HepG2 (cell line): ENCODE measurements around the gene PIK3R1. TPM values are rescaled to one million over a fixed set of nuclear protein-coding genes. Genes with fewer than 3 reads are reported as not detected.

Source experiments
- ATAC-seq: fragments of 200-7000 bp; cut with Tn5 transposase; 3 replicates; pipeline ENCODE4 v1.9.1; 2020; ENCODE audit warnings: mild to moderate bottlenecking, moderate library complexity
- BruUV-seq: library from RNA; stranded (reverse); fragments of 400-500 nt; replicated peaks from 2 replicates; lab custom pipeline; 2021; lab: Mats Ljungman, UMichigan
- CTCF ChIA-PET: fragments of 300-600 bp; formaldehyde crosslinking; extraction: SDS; loops from one replicate; lab custom pipeline; 2021; ENCODE audit warnings: low total read pairs, inconsistent platforms, low intra/inter-chr PET ratio; lab: Yijun Ruan, JAX
- POLR2A ChIA-PET: fragments of 350-600 bp; sonication (Branson Sonifier 250); formaldehyde crosslinking; loops from one replicate; lab custom pipeline; 2020; ENCODE audit warnings: antibody characterized with exemption, inconsistent platforms; lab: Yijun Ruan, JAX
- DNase-seq: peaks from one replicate; pipeline ENCODE4 v3.0.0-alpha.2; 2015; ENCODE audit warnings: low spot score
- FAIRE-seq: peaks from 3 replicates; lab custom pipeline; 2011; peaks lifted over from hg19 to GRCh38; lab: Jason Lieb, UNC
- H2AFZ ChIP-seq: one replicate; pipeline ENCODE4 v1.6.1; 2011; ENCODE audit warnings: low read length, inconsistent platforms
- H3K27ac ChIP-seq: fragments of 300-600 bp; 3 replicates; pipeline ENCODE4 v1.8.0; 2011; ENCODE audit warnings: mixed run types, mild to moderate bottlenecking, mixed read lengths, low read length, inconsistent platforms; ENCODE audit not compliant: insufficient read depth; ENCODE audit errors: extremely low read length
- H3K27me3 ChIP-seq, 2 experiments: fragments of 200-600 bp in 1 of 2; 2 replicates in 1 of 2; 3 replicates in 1 of 2; pipeline versions ENCODE4 v1.6.0 to v1.8.0; 2011; ENCODE audit warnings: low read length in 2 of 2, mild to moderate bottlenecking in 2 of 2, moderate library complexity in 2 of 2, inconsistent platforms in 1 of 2; ENCODE audit not compliant: insufficient read depth in 2 of 2, control insufficient read depth in 1 of 2
- H3K36me3 ChIP-seq, 2 experiments: fragments of 200-600 bp in 1 of 2; replicated peaks in 1 of 2; 2 replicates in 1 of 2; 3 replicates in 1 of 2; pipeline versions ENCODE4 v1.5.1 to v1.8.0; 2011; ENCODE audit warnings: low read length in 2 of 2, inconsistent platforms in 1 of 2; ENCODE audit not compliant: insufficient read depth in 2 of 2, control insufficient read depth in 1 of 2
- H3K4me1 ChIP-seq: 2 replicates; pipeline ENCODE4 v1.5.1; 2012; ENCODE audit warnings: low read length, inconsistent platforms; ENCODE audit not compliant: insufficient read depth
- H3K4me2 ChIP-seq: 2 replicates; pipeline ENCODE4 v1.6.0; 2011; ENCODE audit warnings: low read depth, low read length, inconsistent platforms
- H3K4me3 ChIP-seq, 3 experiments: fragments of 200-600 bp in 1 of 3; sonication (generic), shearing (Covaris generic) in 1 of 3; replicated peaks in 1 of 3; 2 replicates each; pipeline ENCODE4 v1.5.1; 2011 to 2016; ENCODE audit warnings: low read length in 3 of 3, inconsistent platforms in 2 of 3, low read depth in 2 of 3, mild to moderate bottlenecking in 2 of 3, control low read depth in 1 of 3, mixed read lengths in 1 of 3; ENCODE audit not compliant: insufficient read depth in 1 of 3
- H3K79me2 ChIP-seq: one replicate; pipeline ENCODE4 v1.6.1; 2011; ENCODE audit warnings: low read length, inconsistent platforms; ENCODE audit not compliant: insufficient read depth
- H3K9ac ChIP-seq: 2 replicates; pipeline ENCODE4 v1.6.0; 2011; ENCODE audit warnings: mild to moderate bottlenecking, low read depth, low read length, inconsistent platforms; ENCODE audit not compliant: insufficient read depth
- H3K9me3 ChIP-seq: 2 replicates; pipeline ENCODE4 v1.5.1; 2012; ENCODE audit warnings: mild to moderate bottlenecking, low read length
- H4K20me1 ChIP-seq: 2 replicates; pipeline ENCODE4 v1.6.0; 2011; ENCODE audit warnings: inconsistent platforms, mild to moderate bottlenecking, low read length, moderate library complexity; ENCODE audit not compliant: insufficient read depth
- GABPA ChIP-seq, 2 experiments: IDR thresholded peaks; 2 replicates each; pipeline ENCODE4 v1.6.1; 2011 to 2016; ENCODE audit warnings: low read depth in 2 of 2, low read length in 1 of 2, missing biosample characterization in 1 of 2, missing genetic modification characterization in 1 of 2
- HMGXB4 ChIP-seq, 2 experiments: sonication (generic) in 1 of 2; formaldehyde crosslinking in 1 of 2; IDR thresholded peaks; 2 replicates each; pipeline versions ENCODE4 v1.4.0 to v1.6.1; 2018 to 2020; ENCODE audit warnings: missing genetic modification reagents in 2 of 2, borderline replicate concordance in 1 of 2, low read depth in 1 of 2, mild to moderate bottlenecking in 1 of 2, missing biosample characterization in 1 of 2
- MLX ChIP-seq: IDR thresholded peaks from 2 replicates; pipeline ENCODE4 v1.6.1; 2016
- MXD1 ChIP-seq: sonication (generic); formaldehyde crosslinking; IDR thresholded peaks from 2 replicates; pipeline ENCODE4 v1.4.0; 2020; ENCODE audit warnings: mild to moderate bottlenecking, missing genetic modification reagents
- RBFOX2 ChIP-seq: fragments of 200-400 bp; formaldehyde crosslinking; IDR thresholded peaks from 2 replicates; pipeline ENCODE4 v1.6.1; 2017; ENCODE audit warnings: low read depth, mild to moderate bottlenecking, low read length
- SIN3A ChIP-seq: IDR thresholded peaks from 2 replicates; pipeline ENCODE4 v1.6.1; 2011; ENCODE audit warnings: low read depth, mild to moderate bottlenecking, control low read depth, low read length, borderline replicate concordance
- SRY ChIP-seq: sonication (generic); formaldehyde crosslinking; IDR thresholded peaks from 2 replicates; pipeline ENCODE4 v1.8.0; 2022; ENCODE audit warnings: mild to moderate bottlenecking, missing genetic modification reagents
- ZBTB3 ChIP-seq: sonication (generic); formaldehyde crosslinking; IDR thresholded peaks from 2 replicates; pipeline ENCODE4 v1.4.0; 2020; ENCODE audit warnings: low read depth, mild to moderate bottlenecking, moderate library complexity, missing genetic modification reagents, borderline replicate concordance
- ZFP1 ChIP-seq: IDR thresholded peaks from 2 replicates; pipeline ENCODE4 v1.6.1; 2016
- ZNF235 ChIP-seq: sonication (generic); formaldehyde crosslinking; IDR thresholded peaks from 2 replicates; pipeline ENCODE4 v1.8.1; 2023; ENCODE audit warnings: mild to moderate bottlenecking, missing genetic modification reagents, borderline replicate concordance
- ZNF33B ChIP-seq: sonication (generic); formaldehyde crosslinking; IDR thresholded peaks from 2 replicates; pipeline ENCODE4 v1.5.1; 2020; ENCODE audit warnings: mild to moderate bottlenecking, missing genetic modification reagents
- ZNF510 ChIP-seq: sonication (generic); formaldehyde crosslinking; IDR thresholded peaks from 2 replicates; pipeline ENCODE4 v1.4.0; 2020; ENCODE audit warnings: low read depth, mild to moderate bottlenecking, missing genetic modification reagents
- ZNF576 ChIP-seq: sonication (generic); formaldehyde crosslinking; IDR thresholded peaks from 2 replicates; pipeline ENCODE4 v1.4.0; 2020; ENCODE audit warnings: mild to moderate bottlenecking, missing genetic modification reagents
- ZNF839 ChIP-seq: sonication (generic); formaldehyde crosslinking; IDR thresholded peaks from 2 replicates; pipeline ENCODE4 v1.4.0; 2020; ENCODE audit warnings: missing genetic modification reagents, mild to moderate bottlenecking, borderline replicate concordance
- WGBS: methylation state at CpG from one replicate; pipeline ENCODE4 v1.1.6; 2017; ENCODE audit warnings: low lambda C conversion rate; 5-methylcytosine and 5-hydroxymethylcytosine counted together
- in situ Hi-C: cut with HindIII; loops from 2 replicates; pipeline ENCODE4 v1.10.0; 2017; ENCODE audit warnings: low pct_unique_long_range_greater_than_20kb; ENCODE audit not compliant: extremely low pct_ligation_motif_present
- intact Hi-C: fragments of 100-400 bp; cut with micrococcal nuclease; formaldehyde crosslinking; loops from one replicate; pipeline ENCODE4 v1.10.0; 2022; ENCODE audit not compliant: unreplicated experiment
- polyA plus RNA-seq, 8 experiments: library from polyadenylated mRNA; depleted of rRNA in 3 of 8; stranded (reverse) in 7 of 8; unstranded in 1 of 8; fragments of >200 nt; fragmentation: Illumina TruSeq in 4 of 8; extraction: Trizol in 4 of 8; gene quantifications; 2 replicates each; pipeline versions ENCODE4 v1.2.1 to v1.2.3, GENCODE V29; 2011 to 2016; ENCODE audit warnings: low read depth in 4 of 8, missing spikeins in 1 of 8, mixed read lengths in 1 of 8; ENCODE audit not compliant: insufficient read depth in 1 of 8
- total RNA-seq, 5 experiments: library from RNA; depleted of rRNA; stranded (reverse); fragments of >200 nt; fragmentation: Illumina TruSeq; extraction: Trizol; gene quantifications; 2 replicates each; pipeline ENCODE4 v1.2.3, GENCODE V29; 2016; ENCODE audit warnings: low read depth in 1 of 5
- TF ChIP-seq, protein P1 (sequence below): sonication (generic); formaldehyde crosslinking; IDR thresholded peaks from 2 replicates; pipeline ENCODE4 v1.4.0; 2020; ENCODE audit warnings: mild to moderate bottlenecking, missing genetic modification reagents, borderline replicate concordance

The PIK3R1 gene
- total and polyA plus RNA-seq, 2 of the 13 experiments (the other 11 are each of a cell fraction or from before 2014, with no cell fraction given): 8.4 to 21.3 TPM

- WGBS: 1% methylated on average over 11 of the region's 38 CpGs
- intact Hi-C loops: loop anchor here (2.0 kb wide), 1 partner anchor 445 kb away; no protein-coding TSS in a partner anchor
- Histone ChIP-seq H3K4me2 (peak overlapping the region; percentile 64), H3K4me1 (peaks cover 39% of the 10 kb centered on the region), H3K27ac (peak overlapping the region; percentile 88), H3K27me3 (peaks cover 0 to 2% of the 10 kb centered on the region in 2 experiments; a peak in 1 of 5 replicates), H3K9ac (peak overlapping the region; percentile 91), H2AFZ (no peak overlapping the region), H3K4me3 (peak overlapping the region; percentile 93 to 99 (median 95)), H3K79me2 (peaks cover 47% of the 10 kb centered on the region), H4K20me1 (peaks cover 11% of the 10 kb centered on the region), H3K9me3 (peaks cover 18% of the 10 kb centered on the region), H3K36me3 (peaks cover 0 to 8% of the 10 kb centered on the region in 2 experiments; a peak in 1 of 5 replicates)
- in situ Hi-C loops: no loop called here
- ATAC-seq: peak; percentile 62
- no peak for FAIRE-seq
- no peak for DNase-seq
- BruUV-seq: no TSS peak
- ChIA-PET POLR2A (interaction anchor here (0.8 to 3.9 kb wide), 20 partner anchors 9 to 1072 kb away, joined by 3 to 40 read pairs (median 5); no protein-coding TSS in a partner anchor), CTCF (no interaction called here)
- TF ChIP-seq, protein P1, sequence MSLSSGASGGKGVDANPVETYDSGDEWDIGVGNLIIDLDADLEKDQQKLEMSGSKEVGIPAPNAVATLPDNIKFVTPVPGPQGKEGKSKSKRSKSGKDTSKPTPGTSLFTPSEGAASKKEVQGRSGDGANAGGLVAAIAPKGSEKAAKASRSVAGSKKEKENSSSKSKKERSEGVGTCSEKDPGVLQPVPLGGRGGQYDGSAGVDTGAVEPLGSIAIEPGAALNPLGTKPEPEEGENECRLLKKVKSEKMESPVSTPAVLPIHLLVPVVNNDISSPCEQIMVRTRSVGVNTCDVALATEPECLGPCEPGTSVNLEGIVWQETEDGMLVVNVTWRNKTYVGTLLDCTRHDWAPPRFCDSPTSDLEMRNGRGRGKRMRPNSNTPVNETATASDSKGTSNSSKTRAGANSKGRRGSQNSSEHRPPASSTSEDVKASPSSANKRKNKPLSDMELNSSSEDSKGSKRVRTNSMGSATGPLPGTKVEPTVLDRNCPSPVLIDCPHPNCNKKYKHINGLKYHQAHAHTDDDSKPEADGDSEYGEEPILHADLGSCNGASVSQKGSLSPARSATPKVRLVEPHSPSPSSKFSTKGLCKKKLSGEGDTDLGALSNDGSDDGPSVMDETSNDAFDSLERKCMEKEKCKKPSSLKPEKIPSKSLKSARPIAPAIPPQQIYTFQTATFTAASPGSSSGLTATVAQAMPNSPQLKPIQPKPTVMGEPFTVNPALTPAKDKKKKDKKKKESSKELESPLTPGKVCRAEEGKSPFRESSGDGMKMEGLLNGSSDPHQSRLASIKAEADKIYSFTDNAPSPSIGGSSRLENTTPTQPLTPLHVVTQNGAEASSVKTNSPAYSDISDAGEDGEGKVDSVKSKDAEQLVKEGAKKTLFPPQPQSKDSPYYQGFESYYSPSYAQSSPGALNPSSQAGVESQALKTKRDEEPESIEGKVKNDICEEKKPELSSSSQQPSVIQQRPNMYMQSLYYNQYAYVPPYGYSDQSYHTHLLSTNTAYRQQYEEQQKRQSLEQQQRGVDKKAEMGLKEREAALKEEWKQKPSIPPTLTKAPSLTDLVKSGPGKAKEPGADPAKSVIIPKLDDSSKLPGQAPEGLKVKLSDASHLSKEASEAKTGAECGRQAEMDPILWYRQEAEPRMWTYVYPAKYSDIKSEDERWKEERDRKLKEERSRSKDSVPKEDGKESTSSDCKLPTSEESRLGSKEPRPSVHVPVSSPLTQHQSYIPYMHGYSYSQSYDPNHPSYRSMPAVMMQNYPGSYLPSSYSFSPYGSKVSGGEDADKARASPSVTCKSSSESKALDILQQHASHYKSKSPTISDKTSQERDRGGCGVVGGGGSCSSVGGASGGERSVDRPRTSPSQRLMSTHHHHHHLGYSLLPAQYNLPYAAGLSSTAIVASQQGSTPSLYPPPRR (CRISPR knock-in tag): 0 out of 2 replicates have a peak, but pooled peaks have one; percentile 5
- TF ChIP-seq GABPA (IDR thresholded peaks at IDR 0.05; ENCODE audit: low read depth, low read length): peak; percentile 4; the same call in 1 of the 2 replicates
- no peak for TF ChIP-seq GABPA (CRISPR knock-in tag; IDR thresholded peaks at IDR 0.05; ENCODE audit: low read depth)
- peak; percentile 55 for TF ChIP-seq RBFOX2
- TF ChIP-seq SIN3A: peak; percentile 46; the same call in 1 of the 2 replicates
- TF ChIP-seq MLX (CRISPR knock-in tag): 0 out of 2 replicates have a peak, but pooled peaks have one; percentile 1
- TF ChIP-seq SRY (CRISPR knock-in tag): 0 out of 2 replicates have a peak, but pooled peaks have one; percentile 17
- 0 out of 4 replicates have a peak, but pooled peaks of 1 of the 2 experiments have one; percentile 14 for TF ChIP-seq HMGXB4 (CRISPR knock-in tag; IDR thresholded peaks at IDR 0.05; ENCODE audit: borderline replicate concordance in 1 of 2, low read depth in 1 of 2)
- TF ChIP-seq ZNF576 (CRISPR knock-in tag): 0 out of 2 replicates have a peak, but pooled peaks have one; percentile 38
- TF ChIP-seq ZNF510 (CRISPR knock-in tag): 0 out of 2 replicates have a peak, but pooled peaks have one; percentile 20
- peak; percentile 96 for TF ChIP-seq ZNF235 (CRISPR knock-in tag)
- TF ChIP-seq ZNF33B (CRISPR knock-in tag): 0 out of 2 replicates have a peak, but pooled peaks have one; percentile 29
- no peak for TF ChIP-seq ZNF839 (CRISPR knock-in tag)
- TF ChIP-seq ZFP1 (CRISPR knock-in tag): no peak
- no peak for TF ChIP-seq ZBTB3 (CRISPR knock-in tag)
- TF ChIP-seq MXD1 (CRISPR knock-in tag): peak; percentile 74; the same call in 1 of the 2 replicates
Measured at GRCh38 chr5:68215898-68216244, 315 bp downstream of the PIK3R1 start.
